ENCODE results near the gene CCT8L2.
"Not testable (repeated sequence)": the region's sequence is repeated elsewhere in the genome, so short reads cannot be mapped to it uniquely, and the experiment has no call there.

Gene CCT8L2

GRCh38 chr22:16592710-16593109 is at the start of gene CCT8L2:
CCT8L2 (minus strand) TSS chr22:16592810; CDS start chr22:16592550, 260 bp downstream.
- H3K9me3 Mint-ChIP-seq; intact Hi-C loops (cut with micrococcal nuclease); H3K36me3 Mint-ChIP-seq (ENCODE audit: low read depth); H3K27ac Mint-ChIP-seq; H3K4me1 Mint-ChIP-seq (ENCODE audit: low read depth); H3K4me3 Mint-ChIP-seq: not testable (repeated sequence)
- H3K27me3 Mint-ChIP-seq = peaks cover 21% of the 10 kb centered on the region

GRCh38 chr22:16635442-16635841 is 42.8 kb upstream of the CCT8L2 start:
- intact Hi-C loops (cut with micrococcal nuclease); H3K9me3 Mint-ChIP-seq; H3K36me3 Mint-ChIP-seq (ENCODE audit: low read depth); H3K4me3 Mint-ChIP-seq; H3K27me3 Mint-ChIP-seq; H3K27ac Mint-ChIP-seq; H3K4me1 Mint-ChIP-seq (ENCODE audit: low read depth): not testable (repeated sequence)

GRCh38 chr22:16634092-16634491 is 41.5 kb upstream of the CCT8L2 start:
- H3K4me1 Mint-ChIP-seq (ENCODE audit: low read depth); H3K27me3 Mint-ChIP-seq; intact Hi-C loops (cut with micrococcal nuclease); H3K4me3 Mint-ChIP-seq; H3K27ac Mint-ChIP-seq; H3K36me3 Mint-ChIP-seq (ENCODE audit: low read depth); H3K9me3 Mint-ChIP-seq: not testable (repeated sequence)

- H3K36me3 Mint-ChIP-seq (ENCODE audit: low read depth); intact Hi-C loops (cut with micrococcal nuclease); H3K4me1 Mint-ChIP-seq (ENCODE audit: low read depth); H3K9me3 Mint-ChIP-seq; H3K4me3 Mint-ChIP-seq; H3K27ac Mint-ChIP-seq; H3K27me3 Mint-ChIP-seq: not testable (repeated sequence)
Measured at GRCh38 chr22:16628476-16628875, 35.9 kb upstream of the CCT8L2 start.

- H3K9me3 Mint-ChIP-seq; H3K4me1 Mint-ChIP-seq (ENCODE audit: low read depth); H3K27me3 Mint-ChIP-seq; H3K27ac Mint-ChIP-seq; H3K4me3 Mint-ChIP-seq; intact Hi-C loops (cut with micrococcal nuclease); H3K36me3 Mint-ChIP-seq (ENCODE audit: low read depth): not testable (repeated sequence)
Measured at GRCh38 chr22:16625018-16625417, 32.4 kb upstream of the CCT8L2 start.

GRCh38 chr22:16623595-16623994 is 31.0 kb upstream of the CCT8L2 start:
- intact Hi-C loops (cut with micrococcal nuclease); H3K4me3 Mint-ChIP-seq; H3K27ac Mint-ChIP-seq; H3K36me3 Mint-ChIP-seq (ENCODE audit: low read depth); H3K9me3 Mint-ChIP-seq; H3K27me3 Mint-ChIP-seq; H3K4me1 Mint-ChIP-seq (ENCODE audit: low read depth): not testable (repeated sequence)

- H3K4me1 Mint-ChIP-seq (ENCODE audit: low read depth); H3K4me3 Mint-ChIP-seq; intact Hi-C loops (cut with micrococcal nuclease); H3K27me3 Mint-ChIP-seq; H3K27ac Mint-ChIP-seq; H3K9me3 Mint-ChIP-seq: not testable (repeated sequence)
- H3K36me3 Mint-ChIP-seq (ENCODE audit: low read depth) = peaks cover 26% of the 10 kb centered on the region
Measured at GRCh38 chr22:16617516-16617915, 24.9 kb upstream of the CCT8L2 start.

GRCh38 chr22:16616390-16616938 is 23.9 kb upstream of the CCT8L2 start:
- H3K9me3 Mint-ChIP-seq = not testable (repeated sequence)

GRCh38 chr22:16615606-16616245 is 23.1 kb upstream of the CCT8L2 start:
- H3K27ac Mint-ChIP-seq; intact Hi-C loops (cut with micrococcal nuclease); H3K4me3 Mint-ChIP-seq; H3K9me3 Mint-ChIP-seq; H3K4me1 Mint-ChIP-seq (ENCODE audit: low read depth): not testable (repeated sequence)
- H3K36me3 Mint-ChIP-seq (ENCODE audit: low read depth) = peaks cover 38% of the 10 kb centered on the region
- H3K27me3 Mint-ChIP-seq = peaks cover 22% of the 10 kb centered on the region

More at GRCh38 chr22:16616390-16616938, 23.9 kb upstream of the CCT8L2 start:
- H3K4me3 Mint-ChIP-seq; H3K27ac Mint-ChIP-seq; intact Hi-C loops (cut with micrococcal nuclease); H3K4me1 Mint-ChIP-seq (ENCODE audit: low read depth): not testable (repeated sequence)
- Mint-ChIP-seq H3K36me3 (ENCODE audit: low read depth) (peaks cover 37% of the 10 kb centered on the region), H3K27me3 (peaks cover 15% of the 10 kb centered on the region)

- intact Hi-C loops (cut with micrococcal nuclease) = no loop called here
- peaks cover 11% of the 10 kb centered on the region for H3K4me1 Mint-ChIP-seq (ENCODE audit: low read depth)
- H3K27me3 Mint-ChIP-seq = peaks cover 67% of the 10 kb centered on the region
- H3K4me3 Mint-ChIP-seq = peak overlapping the region; percentile 47
- no peak overlapping the region for H3K27ac Mint-ChIP-seq
- no peaks in the 10 kb centered on the region for H3K9me3 Mint-ChIP-seq
- H3K36me3 Mint-ChIP-seq (ENCODE audit: low read depth) = peaks cover 33% of the 10 kb centered on the region
Measured at GRCh38 chr22:16609548-16610261, 17.1 kb upstream of the CCT8L2 start.

GRCh38 chr22:16608931-16609330 is 16.3 kb upstream of the CCT8L2 start:
- intact Hi-C loops (cut with micrococcal nuclease) = no loop called here
- H3K4me1 Mint-ChIP-seq (ENCODE audit: low read depth) = peaks cover 11% of the 10 kb centered on the region
- no peak overlapping the region for H3K27ac Mint-ChIP-seq
- H3K4me3 Mint-ChIP-seq = no peak overlapping the region
- no peaks in the 10 kb centered on the region for H3K9me3 Mint-ChIP-seq
- H3K36me3 Mint-ChIP-seq (ENCODE audit: low read depth) = peaks cover 25% of the 10 kb centered on the region
- peaks cover 73% of the 10 kb centered on the region for H3K27me3 Mint-ChIP-seq

GRCh38 chr22:16604257-16604998 is 11.8 kb upstream of the CCT8L2 start:
- H3K27ac Mint-ChIP-seq; intact Hi-C loops (cut with micrococcal nuclease); H3K9me3 Mint-ChIP-seq; H3K36me3 Mint-ChIP-seq (ENCODE audit: low read depth); H3K4me3 Mint-ChIP-seq: not testable (repeated sequence)
- peaks cover 18% of the 10 kb centered on the region for H3K4me1 Mint-ChIP-seq (ENCODE audit: low read depth)
- peaks cover 75% of the 10 kb centered on the region for H3K27me3 Mint-ChIP-seq

GRCh38 chr22:16603770-16604242 is 11.2 kb upstream of the CCT8L2 start:
- H3K27ac Mint-ChIP-seq; H3K36me3 Mint-ChIP-seq (ENCODE audit: low read depth); intact Hi-C loops (cut with micrococcal nuclease); H3K9me3 Mint-ChIP-seq; H3K4me3 Mint-ChIP-seq: not testable (repeated sequence)
- Mint-ChIP-seq H3K27me3 (peaks cover 71% of the 10 kb centered on the region), H3K4me1 (ENCODE audit: low read depth) (peaks cover 12% of the 10 kb centered on the region)

GRCh38 chr22:16603448-16603768 is 10.8 kb upstream of the CCT8L2 start:
- Mint-ChIP-seq H3K27me3 (peaks cover 71% of the 10 kb centered on the region), H3K27ac (no peak overlapping the region), H3K36me3 (ENCODE audit: low read depth) (no peaks in the 10 kb centered on the region), H3K9me3 (no peaks in the 10 kb centered on the region), H3K4me3 (peak overlapping the region; percentile 73), H3K4me1 (ENCODE audit: low read depth) (peaks cover 9% of the 10 kb centered on the region)
- intact Hi-C loops (cut with micrococcal nuclease) = no loop called here
